Fibroblast of pulmonary artery (primary cell): ENCODE results near the gene RALGPS1.

Experiments used
- DNase-seq: peaks from one replicate; pipeline ENCODE4 v3.0.0-alpha.2; 2010; ENCODE audit warnings: low read depth
- H3K4me3 ChIP-seq: replicated peaks from 2 replicates; pipeline ENCODE4 v1.5.1; 2011; ENCODE audit warnings: low read depth, mild to moderate bottlenecking, control low read depth, low read length, moderate library complexity
- TF ChIP-seq, protein P1 (sequence below): IDR thresholded peaks from 2 replicates; pipeline ENCODE4 v1.5.1; 2011; ENCODE audit warnings: mild to moderate bottlenecking, control low read depth, low read length, inconsistent platforms; ENCODE audit errors: missing control alignments

Gene RALGPS1

DNA sequence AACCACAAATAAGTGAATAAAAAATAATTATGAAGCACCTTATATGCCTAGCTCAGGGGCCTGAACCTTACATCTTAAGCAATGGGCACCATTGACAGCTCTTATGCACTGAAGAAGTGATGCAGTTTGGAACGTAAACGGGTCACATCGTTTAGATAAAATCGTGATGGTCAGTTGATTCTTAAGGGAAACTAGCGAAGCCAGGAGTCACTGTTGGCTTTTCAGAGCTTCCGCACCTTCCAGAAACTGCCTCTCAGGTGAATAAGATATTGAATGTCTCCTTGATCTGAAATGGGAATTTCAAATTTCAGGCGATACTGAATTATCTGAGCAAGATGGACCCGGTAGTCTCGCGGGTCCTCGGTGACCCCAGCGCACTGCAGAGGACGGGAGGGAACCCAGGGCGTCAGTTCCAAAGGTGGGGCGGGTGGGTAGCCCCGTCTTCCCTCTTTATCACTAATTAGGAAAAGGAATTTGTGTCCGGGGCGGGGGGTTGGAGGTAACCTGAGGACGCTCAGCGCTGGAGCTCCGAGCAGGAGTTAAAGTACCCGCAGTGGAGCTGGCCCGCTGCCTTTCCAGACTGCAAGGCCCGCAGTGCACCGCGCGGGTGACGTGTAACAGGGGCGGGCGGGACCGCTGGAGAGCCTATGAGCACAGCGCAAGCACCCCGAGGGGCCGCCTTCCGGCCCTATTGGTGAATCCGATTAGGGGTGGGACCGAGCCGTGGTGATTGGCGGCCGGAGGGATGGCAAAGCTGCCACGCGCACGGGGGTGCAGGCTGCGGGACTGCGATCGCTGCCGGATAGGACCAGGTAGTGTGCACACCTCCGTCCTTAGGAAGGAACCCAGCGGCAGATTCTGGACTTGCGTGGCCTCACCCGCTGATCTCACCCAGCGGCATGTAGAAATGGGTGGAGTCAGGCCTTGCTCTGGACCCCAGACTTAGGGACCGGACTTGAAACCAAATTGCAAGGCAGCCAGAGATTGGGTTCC lies 330.3 kb downstream of the RALGPS1 start:
- TF ChIP-seq, protein P1, sequence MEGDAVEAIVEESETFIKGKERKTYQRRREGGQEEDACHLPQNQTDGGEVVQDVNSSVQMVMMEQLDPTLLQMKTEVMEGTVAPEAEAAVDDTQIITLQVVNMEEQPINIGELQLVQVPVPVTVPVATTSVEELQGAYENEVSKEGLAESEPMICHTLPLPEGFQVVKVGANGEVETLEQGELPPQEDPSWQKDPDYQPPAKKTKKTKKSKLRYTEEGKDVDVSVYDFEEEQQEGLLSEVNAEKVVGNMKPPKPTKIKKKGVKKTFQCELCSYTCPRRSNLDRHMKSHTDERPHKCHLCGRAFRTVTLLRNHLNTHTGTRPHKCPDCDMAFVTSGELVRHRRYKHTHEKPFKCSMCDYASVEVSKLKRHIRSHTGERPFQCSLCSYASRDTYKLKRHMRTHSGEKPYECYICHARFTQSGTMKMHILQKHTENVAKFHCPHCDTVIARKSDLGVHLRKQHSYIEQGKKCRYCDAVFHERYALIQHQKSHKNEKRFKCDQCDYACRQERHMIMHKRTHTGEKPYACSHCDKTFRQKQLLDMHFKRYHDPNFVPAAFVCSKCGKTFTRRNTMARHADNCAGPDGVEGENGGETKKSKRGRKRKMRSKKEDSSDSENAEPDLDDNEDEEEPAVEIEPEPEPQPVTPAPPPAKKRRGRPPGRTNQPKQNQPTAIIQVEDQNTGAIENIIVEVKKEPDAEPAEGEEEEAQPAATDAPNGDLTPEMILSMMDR, result no peak
- DNase-seq, result peak; percentile 93
- peak overlapping the region; percentile 70 for H3K4me3 ChIP-seq

DNA sequence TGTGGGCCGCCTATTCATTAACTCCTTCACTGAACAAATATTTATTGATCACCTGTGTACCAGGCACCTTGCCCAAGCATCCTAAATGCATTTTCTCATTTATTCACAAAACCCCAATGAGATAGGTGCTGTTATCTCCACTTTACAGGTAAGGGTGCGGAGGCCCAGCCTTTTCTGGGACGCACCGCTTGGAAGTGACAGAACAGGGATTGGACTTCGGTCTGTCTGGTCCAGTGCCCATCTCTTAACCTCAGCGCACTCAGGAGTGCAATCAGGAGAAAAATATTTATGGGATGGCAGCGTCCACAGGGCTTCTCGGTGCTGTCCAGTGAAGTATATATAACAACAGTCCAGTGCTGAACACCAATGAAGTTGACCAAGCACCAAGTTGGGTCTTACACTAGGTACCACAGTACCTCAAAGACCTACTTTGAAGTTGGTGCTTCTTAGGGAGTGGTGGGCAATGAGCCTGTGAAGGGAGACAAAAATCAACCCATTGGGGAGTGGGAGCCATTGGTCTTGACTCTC lies 331.1 kb downstream of the RALGPS1 start:
- TF ChIP-seq, protein P1, result no peak
- H3K4me3 ChIP-seq, result peak overlapping the region; percentile 70
- DNase-seq, result no peak

DNA sequence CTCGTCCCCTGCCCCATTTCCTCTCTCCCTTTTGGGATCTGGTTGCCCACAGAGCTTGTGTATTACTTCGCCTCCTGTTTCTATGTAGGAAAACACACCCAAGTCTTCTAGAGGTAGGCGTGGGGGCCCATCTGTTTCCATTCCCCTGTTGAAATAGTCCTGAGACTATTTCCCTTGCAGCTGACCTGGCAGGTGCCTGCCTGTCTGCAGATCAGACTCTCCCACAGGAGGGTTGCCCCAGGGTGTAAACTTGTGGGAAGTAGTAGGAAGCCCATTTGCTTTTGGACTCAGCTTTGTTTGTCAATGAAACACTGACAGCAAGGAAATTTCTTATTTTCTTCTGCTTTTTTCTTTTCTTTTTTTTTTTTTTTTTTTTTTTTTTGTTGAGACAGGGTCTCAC lies 333.7 kb downstream of the RALGPS1 start:
- DNase-seq, result no peak
- TF ChIP-seq, protein P1, result no peak
- H3K4me3 ChIP-seq, result no peak overlapping the region

DNA sequence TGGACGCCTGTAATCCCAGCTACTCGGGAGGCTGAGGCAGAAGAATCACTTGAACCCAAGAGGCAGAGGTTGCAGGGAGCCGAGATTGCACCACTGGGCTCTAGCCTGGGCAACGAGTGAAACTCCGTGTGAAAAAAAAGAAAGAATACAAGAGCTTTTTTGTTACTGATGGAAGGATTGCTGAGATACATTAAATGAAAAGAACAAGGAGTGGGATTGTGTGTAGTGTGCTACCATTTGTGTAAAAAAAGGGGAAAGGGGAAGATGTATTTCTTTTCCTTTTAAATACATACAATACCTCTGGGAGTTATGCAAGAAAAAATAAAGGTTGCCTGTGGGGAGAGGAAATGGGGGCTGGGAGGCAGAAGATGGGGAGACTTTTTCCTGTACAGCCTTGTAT lies 335.3 kb downstream of the RALGPS1 start:
- TF ChIP-seq, protein P1, result no peak
- no peak overlapping the region for H3K4me3 ChIP-seq
- DNase-seq, result no peak

DNA sequence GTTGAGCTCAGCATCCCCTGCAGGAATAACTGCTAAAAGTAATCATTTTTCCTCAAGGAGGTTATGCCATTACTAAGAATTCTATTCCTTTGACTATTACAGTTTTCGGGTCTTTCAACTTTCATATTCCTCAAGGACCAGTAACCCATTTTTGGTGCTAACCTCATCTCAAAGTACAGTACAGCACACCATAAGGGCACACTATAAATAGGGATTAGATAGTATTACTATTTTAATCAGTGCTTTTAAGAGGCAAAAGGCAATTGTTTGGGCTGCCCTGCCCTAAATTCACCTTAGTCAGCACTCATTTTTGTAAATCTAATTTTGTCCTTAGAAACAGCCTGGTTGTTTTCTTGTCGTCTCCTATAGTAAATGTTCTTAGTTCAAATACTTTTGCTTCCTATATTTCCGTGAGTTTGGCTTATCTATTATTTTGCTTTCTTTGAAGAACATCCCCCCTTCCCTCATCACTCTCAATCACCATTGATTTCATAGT lies 336.4 kb downstream of the RALGPS1 start:
- TF ChIP-seq, protein P1, result no peak

DNA sequence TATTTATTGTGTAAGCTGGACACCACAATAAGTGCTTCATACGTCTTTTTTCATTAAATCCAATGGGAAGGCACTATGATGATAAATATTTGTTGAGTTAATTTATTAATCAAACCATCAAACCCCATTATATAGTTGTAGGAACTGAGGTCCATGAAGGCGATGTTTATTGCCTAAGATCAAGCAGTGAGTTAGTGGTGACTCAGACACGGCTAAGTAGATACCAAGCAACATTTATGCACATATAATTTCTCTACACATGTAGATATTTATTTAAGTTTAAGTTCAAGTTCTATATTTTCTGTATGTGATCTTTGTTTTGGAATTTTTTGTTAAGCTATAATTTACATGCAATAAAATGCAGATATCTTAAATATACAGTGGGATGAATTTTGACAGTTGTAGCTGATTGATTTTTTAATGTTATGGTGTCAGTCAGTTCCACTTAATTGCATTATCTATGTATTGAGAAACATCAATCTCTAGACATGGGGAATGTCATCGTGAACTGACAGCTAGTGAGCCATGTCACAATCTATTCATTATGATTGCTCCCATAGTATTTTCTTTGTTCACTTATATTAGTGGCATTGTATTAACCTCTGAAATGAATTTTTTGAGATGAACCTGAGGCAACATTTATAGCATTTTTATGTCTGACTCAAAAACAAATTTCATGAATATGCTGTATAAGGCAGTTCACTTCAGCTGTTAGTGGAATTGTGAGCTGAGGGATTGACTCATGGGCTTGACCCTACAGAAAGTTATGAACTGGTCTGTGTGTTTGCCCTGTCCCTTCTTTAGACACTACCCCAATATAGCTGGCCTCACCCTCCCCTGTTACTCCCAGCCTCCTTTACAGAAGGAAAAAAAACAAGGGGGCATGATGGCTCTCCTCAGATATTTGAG lies 338.1 kb downstream of the RALGPS1 start:
- no peak for DNase-seq
- no peak overlapping the region for H3K4me3 ChIP-seq
- TF ChIP-seq, protein P1, result no peak

More for the DNA sequence above, 336.4 kb downstream of the RALGPS1 start:
- H3K4me3 ChIP-seq, result no peak overlapping the region
- DNase-seq, result no peak
